ENCODE data around the gene COX6A2.
"Not testable (repeated sequence)": the region's sequence is repeated elsewhere in the genome, so short reads cannot be mapped to it uniquely, and the experiment has no call there.

The COX6A2 gene

GRCh38 chr16:31438414-31438813 lies 10.3 kb upstream of the COX6A2 start:
- DNase-seq (ENCODE audit: low spot score): no peak

- DNase-seq (ENCODE audit: low spot score): no peak
These were observed 8.3 kb upstream of the COX6A2 start for GRCh38 chr16:31436221-31437045.

- DNase-seq (ENCODE audit: low spot score): no peak
These were observed 7.4 kb upstream of the COX6A2 start for GRCh38 chr16:31435341-31436220.

GRCh38 chr16:31430380-31431052 lies 2.4 kb upstream of the COX6A2 start:
- DNase-seq (ENCODE audit: low spot score): no peak

GRCh38 chr16:31429796-31430195 lies 1.6 kb upstream of the COX6A2 start:
- DNase-seq (ENCODE audit: low spot score): no peak

- no peak for DNase-seq (ENCODE audit: low spot score)
These were observed 1.2 kb upstream of the COX6A2 start for GRCh38 chr16:31429314-31429713.

GRCh38 chr16:31428638-31429247 lies 583 bp upstream of the COX6A2 start:
- no peak for DNase-seq (ENCODE audit: low spot score)

GRCh38 chr16:31427441-31428278 lies 500 bp downstream of the COX6A2 start:
- no peak for DNase-seq (ENCODE audit: low spot score)

GRCh38 chr16:31423801-31424200 lies 4.4 kb downstream of the COX6A2 start:
- DNase-seq (ENCODE audit: low spot score): no peak

GRCh38 chr16:31423241-31423640 lies 4.9 kb downstream of the COX6A2 start:
- DNase-seq (ENCODE audit: low spot score): no peak

GRCh38 chr16:31421587-31421986 lies 6.6 kb downstream of the COX6A2 start:
- no peak for DNase-seq (ENCODE audit: low spot score)

GRCh38 chr16:31420037-31420436 lies 8.1 kb downstream of the COX6A2 start:
- DNase-seq (ENCODE audit: low spot score): no peak

GRCh38 chr16:31417916-31418315 lies 10.2 kb downstream of the COX6A2 start:
- no peak for DNase-seq (ENCODE audit: low spot score)

GRCh38 chr16:31417036-31417435 lies 11.1 kb downstream of the COX6A2 start:
- not testable (repeated sequence) for DNase-seq (ENCODE audit: low spot score)

- DNase-seq (ENCODE audit: low spot score): no peak
These were observed 11.8 kb downstream of the COX6A2 start for GRCh38 chr16:31416371-31416770.

GRCh38 chr16:31414706-31415105 lies 13.5 kb downstream of the COX6A2 start:
- no peak for DNase-seq (ENCODE audit: low spot score)

GRCh38 chr16:31413943-31414342 lies 14.2 kb downstream of the COX6A2 start:
- DNase-seq (ENCODE audit: low spot score): no peak

- DNase-seq (ENCODE audit: low spot score): no peak
These were observed 14.8 kb downstream of the COX6A2 start for GRCh38 chr16:31413381-31413780.

GRCh38 chr16:31412750-31413149 lies 15.4 kb downstream of the COX6A2 start:
- DNase-seq (ENCODE audit: low spot score): no peak

- no peak for DNase-seq (ENCODE audit: low spot score)
These were observed 16.9 kb downstream of the COX6A2 start for GRCh38 chr16:31411024-31411844.

Measured in D341Med (cell line).